ENCODE data around the gene TRIM2.

Gene TRIM2

DNA sequence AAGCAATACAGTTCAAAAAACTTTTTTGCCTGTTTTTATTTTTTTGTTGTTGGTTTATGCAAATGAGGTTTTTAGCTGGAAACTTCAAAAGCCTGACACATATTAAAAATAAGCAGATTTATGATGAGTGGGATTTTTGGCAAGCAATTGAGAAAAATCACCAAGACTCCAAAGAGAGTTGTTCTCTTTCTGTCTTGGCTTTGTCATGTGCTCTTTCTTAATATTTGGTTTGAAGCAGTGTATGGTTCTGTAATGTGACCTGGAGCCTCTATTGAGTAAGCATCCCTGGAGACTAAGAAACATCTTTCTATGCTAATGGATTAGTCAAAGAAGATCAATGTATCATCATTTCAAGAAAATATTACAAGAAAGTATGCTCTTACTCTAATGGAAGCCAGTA is 11.7 kb downstream of the TRIM2 start:
- no peak for TF ChIP-seq SIN3A (IDR thresholded peaks at IDR 0.05; ENCODE audit: borderline replicate concordance, insufficient read depth, low read length)
- no peak for TF ChIP-seq POLR2AphosphoS5 (IDR thresholded peaks at IDR 0.05; ENCODE audit: low read depth, low read length)
- no peak for TF ChIP-seq TAF1 (IDR thresholded peaks at IDR 0.05; ENCODE audit: borderline replicate concordance, insufficient read depth, low read length)
- TF ChIP-seq REST (IDR thresholded peaks at IDR 0.05; ENCODE audit: insufficient read depth in 1 of 2, low read depth in 2 of 2, low read length in 2 of 2): no peak
- TF ChIP-seq FOXP2 (optimal IDR thresholded peaks at IDR 0.05; ENCODE audit: borderline replicate concordance, extremely low read depth, extremely low read length, insufficient read depth): no peak

DNA sequence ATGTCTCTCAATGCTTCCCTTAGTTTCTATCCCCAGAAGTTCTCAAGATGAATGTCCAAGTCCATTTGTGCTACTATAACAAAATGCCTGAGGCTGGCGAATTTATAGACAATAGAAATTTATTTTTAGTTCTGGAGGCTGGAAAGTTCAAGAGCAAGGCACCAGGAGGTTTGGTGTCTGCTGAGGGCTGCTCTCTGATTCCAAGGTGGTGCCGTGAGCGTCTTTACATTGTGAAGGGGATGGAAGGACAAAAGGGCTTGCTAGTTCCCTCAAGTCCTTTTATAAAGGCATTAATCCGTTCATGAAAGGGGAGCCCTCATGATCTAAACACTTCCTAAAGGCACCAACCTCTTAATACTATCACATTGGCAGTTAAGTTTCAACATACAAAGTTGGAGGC is 12.3 kb downstream of the TRIM2 start:
- no peak for TF ChIP-seq POLR2AphosphoS5 (IDR thresholded peaks at IDR 0.05; ENCODE audit: low read depth, low read length)
- TF ChIP-seq REST (IDR thresholded peaks at IDR 0.05; ENCODE audit: insufficient read depth in 1 of 2, low read depth in 2 of 2, low read length in 2 of 2): no peak
- TF ChIP-seq SIN3A (IDR thresholded peaks at IDR 0.05; ENCODE audit: borderline replicate concordance, insufficient read depth, low read length): no peak
- no peak for TF ChIP-seq FOXP2 (optimal IDR thresholded peaks at IDR 0.05; ENCODE audit: borderline replicate concordance, extremely low read depth, extremely low read length, insufficient read depth)
- TF ChIP-seq TAF1 (IDR thresholded peaks at IDR 0.05; ENCODE audit: borderline replicate concordance, insufficient read depth, low read length): no peak

DNA sequence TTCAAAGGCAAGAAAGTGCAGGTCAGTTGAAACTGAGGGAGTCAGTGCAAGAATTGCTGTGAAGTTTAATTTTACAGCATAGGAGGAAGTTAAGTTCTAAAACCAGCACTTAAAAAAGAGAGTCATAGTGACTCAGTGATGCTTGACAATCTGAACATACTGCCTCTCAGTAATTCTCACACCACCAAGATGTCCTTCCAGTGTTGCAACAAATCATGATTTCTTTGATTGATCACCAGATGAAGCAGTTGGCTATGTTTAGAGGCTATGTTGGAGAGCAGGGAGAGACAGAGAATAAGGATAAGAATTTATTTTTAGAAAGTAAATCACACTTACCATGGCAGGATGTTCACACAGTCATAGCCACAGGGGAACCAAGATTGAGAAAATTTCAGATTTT is 13.2 kb downstream of the TRIM2 start:
- no peak for TF ChIP-seq TAF1 (IDR thresholded peaks at IDR 0.05; ENCODE audit: borderline replicate concordance, insufficient read depth, low read length)
- no peak for TF ChIP-seq REST (IDR thresholded peaks at IDR 0.05; ENCODE audit: insufficient read depth in 1 of 2, low read depth in 2 of 2, low read length in 2 of 2)
- TF ChIP-seq SIN3A (IDR thresholded peaks at IDR 0.05; ENCODE audit: borderline replicate concordance, insufficient read depth, low read length): no peak
- TF ChIP-seq POLR2AphosphoS5 (IDR thresholded peaks at IDR 0.05; ENCODE audit: low read depth, low read length): no peak
- TF ChIP-seq FOXP2 (optimal IDR thresholded peaks at IDR 0.05; ENCODE audit: borderline replicate concordance, extremely low read depth, extremely low read length, insufficient read depth): no peak

DNA sequence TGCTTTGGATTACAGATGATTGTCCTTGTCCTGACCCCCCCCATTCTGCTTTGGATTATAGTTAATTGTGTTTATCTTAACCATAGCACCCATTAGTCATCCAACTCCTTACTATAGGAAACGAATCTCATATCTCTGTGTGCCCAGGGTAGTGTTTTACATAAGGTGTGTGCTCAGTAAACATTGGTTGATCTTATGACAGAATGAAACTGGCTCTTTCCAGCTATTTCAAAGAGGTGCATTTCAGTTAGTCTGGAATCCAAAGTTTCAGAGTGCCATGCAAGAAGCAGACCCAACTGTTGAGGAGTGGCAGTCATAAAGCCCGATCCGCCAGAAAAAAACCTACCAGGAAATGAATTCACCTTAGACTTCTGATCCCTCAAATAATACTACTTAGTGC is 14.7 kb downstream of the TRIM2 start:
- no peak for TF ChIP-seq SIN3A (IDR thresholded peaks at IDR 0.05; ENCODE audit: borderline replicate concordance, insufficient read depth, low read length)
- no peak for TF ChIP-seq REST (IDR thresholded peaks at IDR 0.05; ENCODE audit: insufficient read depth in 1 of 2, low read depth in 2 of 2, low read length in 2 of 2)
- TF ChIP-seq FOXP2 (optimal IDR thresholded peaks at IDR 0.05; ENCODE audit: borderline replicate concordance, extremely low read depth, extremely low read length, insufficient read depth): no peak
- TF ChIP-seq TAF1 (IDR thresholded peaks at IDR 0.05; ENCODE audit: borderline replicate concordance, insufficient read depth, low read length): no peak
- TF ChIP-seq POLR2AphosphoS5 (IDR thresholded peaks at IDR 0.05; ENCODE audit: low read depth, low read length): no peak
